ENCODE data around the gene ADAMTS8. TPM values are rescaled to one million over a fixed set of nuclear protein-coding genes. Genes with fewer than 3 reads are reported as not detected.

ADAMTS8 gene
- polyA plus RNA-seq, 1 of the 3 experiments (the other 2 are of a cell fraction) = not detected

GRCh38 chr11:130408401-130408890 is 20.0 kb downstream of the ADAMTS8 start:
- Histone ChIP-seq H3K36me3 (replicated peaks in 1 of 2; ENCODE audit: control insufficient read depth in 1 of 2, insufficient read depth in 2 of 2, low read length in 1 of 2) (no peaks in the 10 kb centered on the region), H3K4me2 (0 out of 2 replicates have a peak overlapping the region, but pooled peaks have one; percentile 42), H3K9me3 (no peaks in the 10 kb centered on the region), H3K9ac (no peak overlapping the region), H3K4me3 (ENCODE audit: low read depth in 2 of 2, low read length in 1 of 2) (no peak overlapping the region), H3K4me1 (ENCODE audit: control insufficient read depth in 1 of 2, insufficient read depth in 2 of 2, low read depth in 1 of 2, low read length in 1 of 2) (peaks cover 5 to 7% of the 10 kb centered on the region in 2 experiments; a peak in 2 of 4 replicates), H4K20me1 (ENCODE audit: insufficient read depth) (no peaks in the 10 kb centered on the region), H3F3A (replicated peaks; ENCODE audit: insufficient read depth) (peaks cover 6% of the 10 kb centered on the region), H3K79me2 (ENCODE audit: insufficient read depth) (no peaks in the 10 kb centered on the region), H3K27ac (ENCODE audit: low read depth in 2 of 2, low read length in 1 of 2) (no peak overlapping the region), H3K27me3 (ENCODE audit: insufficient read depth) (no peaks in the 10 kb centered on the region), H3K9me2 (no peaks in the 10 kb centered on the region), H2AFZ (ENCODE audit: low read depth) (no peak overlapping the region)
- no peak for TF ChIP-seq EZH2phosphoT487 (IDR thresholded peaks at IDR 0.05; ENCODE audit: borderline replicate concordance, low read depth)
- TF ChIP-seq, protein P1, sequence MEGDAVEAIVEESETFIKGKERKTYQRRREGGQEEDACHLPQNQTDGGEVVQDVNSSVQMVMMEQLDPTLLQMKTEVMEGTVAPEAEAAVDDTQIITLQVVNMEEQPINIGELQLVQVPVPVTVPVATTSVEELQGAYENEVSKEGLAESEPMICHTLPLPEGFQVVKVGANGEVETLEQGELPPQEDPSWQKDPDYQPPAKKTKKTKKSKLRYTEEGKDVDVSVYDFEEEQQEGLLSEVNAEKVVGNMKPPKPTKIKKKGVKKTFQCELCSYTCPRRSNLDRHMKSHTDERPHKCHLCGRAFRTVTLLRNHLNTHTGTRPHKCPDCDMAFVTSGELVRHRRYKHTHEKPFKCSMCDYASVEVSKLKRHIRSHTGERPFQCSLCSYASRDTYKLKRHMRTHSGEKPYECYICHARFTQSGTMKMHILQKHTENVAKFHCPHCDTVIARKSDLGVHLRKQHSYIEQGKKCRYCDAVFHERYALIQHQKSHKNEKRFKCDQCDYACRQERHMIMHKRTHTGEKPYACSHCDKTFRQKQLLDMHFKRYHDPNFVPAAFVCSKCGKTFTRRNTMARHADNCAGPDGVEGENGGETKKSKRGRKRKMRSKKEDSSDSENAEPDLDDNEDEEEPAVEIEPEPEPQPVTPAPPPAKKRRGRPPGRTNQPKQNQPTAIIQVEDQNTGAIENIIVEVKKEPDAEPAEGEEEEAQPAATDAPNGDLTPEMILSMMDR (IDR thresholded peaks at IDR 0.05) = no peak
- no peak for TF ChIP-seq ELF1 (IDR thresholded peaks at IDR 0.05)
- POLR2A ChIA-PET = no interaction called here
- WGBS (ENCODE audit: low lambda C conversion rate) = 91% methylated on average over 17 of the region's 18 CpGs
- no peak for DNase-seq
- CTCF ChIA-PET = interaction anchor here (1.7 to 2.6 kb wide), 2 partner anchors 26 to 454 kb away, joined by 9 to 10 read pairs; no protein-coding TSS in a partner anchor

DNA sequence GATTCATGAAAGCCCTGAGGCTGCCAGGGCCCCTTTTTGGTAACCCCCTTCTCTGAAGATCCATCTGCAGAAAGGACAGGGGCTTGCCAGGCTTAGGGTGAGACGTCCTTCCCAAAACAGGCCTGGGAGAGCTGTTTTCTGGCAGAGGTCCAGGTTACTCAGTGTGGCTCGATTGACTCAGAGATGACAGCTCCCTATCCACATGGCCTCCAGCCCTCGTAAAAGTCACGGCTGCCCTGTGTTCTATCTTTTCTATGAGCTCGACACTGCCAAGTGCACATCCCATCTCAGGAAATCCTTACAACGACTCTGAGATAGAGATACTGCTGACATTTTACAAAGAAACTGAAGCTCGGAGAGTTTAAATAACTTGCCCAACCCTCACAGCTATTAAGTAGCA is 20.4 kb downstream of the ADAMTS8 start:
- Histone ChIP-seq H3K4me3 (ENCODE audit: low read depth in 2 of 2, low read length in 1 of 2) (no peak overlapping the region), H3K4me1 (ENCODE audit: control insufficient read depth in 1 of 2, insufficient read depth in 2 of 2, low read depth in 1 of 2, low read length in 1 of 2) (peaks cover 9% of the 10 kb centered on the region in 2 experiments; a peak in 2 of 4 replicates), H3K9me3 (no peaks in the 10 kb centered on the region), H3K36me3 (replicated peaks in 1 of 2; ENCODE audit: control insufficient read depth in 1 of 2, insufficient read depth in 2 of 2, low read length in 1 of 2) (no peaks in the 10 kb centered on the region), H3K9ac (no peak overlapping the region), H3K79me2 (ENCODE audit: insufficient read depth) (no peaks in the 10 kb centered on the region), H2AFZ (ENCODE audit: low read depth) (no peak overlapping the region), H4K20me1 (ENCODE audit: insufficient read depth) (no peaks in the 10 kb centered on the region), H3K27ac (ENCODE audit: low read depth in 2 of 2, low read length in 1 of 2) (no peak overlapping the region), H3F3A (replicated peaks; ENCODE audit: insufficient read depth) (peaks cover 3% of the 10 kb centered on the region), H3K9me2 (no peaks in the 10 kb centered on the region), H3K4me2 (0 out of 2 replicates have a peak overlapping the region, but pooled peaks have one; percentile 42), H3K27me3 (ENCODE audit: insufficient read depth) (no peaks in the 10 kb centered on the region)
- ChIA-PET CTCF (interaction anchor here (1.7 to 2.6 kb wide), 2 partner anchors 27 to 455 kb away, joined by 9 to 10 read pairs; no protein-coding TSS in a partner anchor), POLR2A (no interaction called here)
- DNase-seq = no peak
- WGBS (ENCODE audit: low lambda C conversion rate) = 23% methylated on average over 7 of the region's 7 CpGs
- TF ChIP-seq USF2 (IDR thresholded peaks at IDR 0.05; ENCODE audit: borderline replicate concordance, low read depth, low read length) = no peak
- TF ChIP-seq, protein P2, sequence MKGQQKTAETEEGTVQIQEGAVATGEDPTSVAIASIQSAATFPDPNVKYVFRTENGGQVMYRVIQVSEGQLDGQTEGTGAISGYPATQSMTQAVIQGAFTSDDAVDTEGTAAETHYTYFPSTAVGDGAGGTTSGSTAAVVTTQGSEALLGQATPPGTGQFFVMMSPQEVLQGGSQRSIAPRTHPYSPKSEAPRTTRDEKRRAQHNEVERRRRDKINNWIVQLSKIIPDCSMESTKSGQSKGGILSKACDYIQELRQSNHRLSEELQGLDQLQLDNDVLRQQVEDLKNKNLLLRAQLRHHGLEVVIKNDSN (IDR thresholded peaks at IDR 0.05; ENCODE audit: borderline replicate concordance, low read depth) = no peak
- TF ChIP-seq RAD21 (IDR thresholded peaks at IDR 0.05; ENCODE audit: low read length) = no peak
- no peak for TF ChIP-seq YY1 (IDR thresholded peaks at IDR 0.05; ENCODE audit: low read depth)
- TF ChIP-seq RCOR1 (IDR thresholded peaks at IDR 0.05; ENCODE audit: low read length) = no peak
- TF ChIP-seq FOXJ3 (CRISPR knock-in tag; IDR thresholded peaks at IDR 0.05) = no peak
- peak; percentile 86 for TF ChIP-seq MAX (IDR thresholded peaks at IDR 0.05; ENCODE audit: low read depth)
- TF ChIP-seq MXI1 (IDR thresholded peaks at IDR 0.05; ENCODE audit: low read depth, low read length) = no peak
- TF ChIP-seq EZH2phosphoT487 (IDR thresholded peaks at IDR 0.05; ENCODE audit: borderline replicate concordance, low read depth) = no peak
- no peak for TF ChIP-seq TAF1 (IDR thresholded peaks at IDR 0.05; ENCODE audit: borderline replicate concordance, low read depth, low read length)
- no peak for TF ChIP-seq POLR2AphosphoS5 (IDR thresholded peaks at IDR 0.05; ENCODE audit: low read depth, low read length)
- peak; percentile 35; the same call in 1 of the 2 replicates for TF ChIP-seq FOSL2 (IDR thresholded peaks at IDR 0.05; ENCODE audit: borderline replicate concordance, low read depth)
- TF ChIP-seq NFIC (IDR thresholded peaks at IDR 0.05; ENCODE audit: borderline replicate concordance) = peak; percentile 86
- peak; percentile 44 for TF ChIP-seq PBX3 (IDR thresholded peaks at IDR 0.05)
- TF ChIP-seq MEF2A (IDR thresholded peaks at IDR 0.05; ENCODE audit: borderline replicate concordance, low read depth) = no peak
- no peak for TF ChIP-seq NRF1 (IDR thresholded peaks at IDR 0.05; ENCODE audit: low read depth, low read length)
- no peak for TF ChIP-seq FOXM1 (IDR thresholded peaks at IDR 0.05; ENCODE audit: low read depth)
- TF ChIP-seq ELF1 (IDR thresholded peaks at IDR 0.05) = no peak
- peak in 1 of 2 experiments; percentile 19; a peak in 1 of 4 replicates for TF ChIP-seq EP300 (IDR thresholded peaks at IDR 0.05; ENCODE audit: borderline replicate concordance in 1 of 2, low read depth in 1 of 2, low read length in 1 of 2)
- no peak for TF ChIP-seq SIN3A (IDR thresholded peaks at IDR 0.05; ENCODE audit: borderline replicate concordance, low read depth, low read length)
- no peak for TF ChIP-seq SMC3 (IDR thresholded peaks at IDR 0.05; ENCODE audit: low read depth, low read length)
